Inferior parietal cortex (tissue), 1 donor: ENCODE measurements around the gene COCH.

Experiments
- DNase-seq: peaks from one replicate; pipeline ENCODE4 v3.0.0-alpha.2; 2016; ENCODE audit errors: extremely low spot score

Gene COCH

DNA sequence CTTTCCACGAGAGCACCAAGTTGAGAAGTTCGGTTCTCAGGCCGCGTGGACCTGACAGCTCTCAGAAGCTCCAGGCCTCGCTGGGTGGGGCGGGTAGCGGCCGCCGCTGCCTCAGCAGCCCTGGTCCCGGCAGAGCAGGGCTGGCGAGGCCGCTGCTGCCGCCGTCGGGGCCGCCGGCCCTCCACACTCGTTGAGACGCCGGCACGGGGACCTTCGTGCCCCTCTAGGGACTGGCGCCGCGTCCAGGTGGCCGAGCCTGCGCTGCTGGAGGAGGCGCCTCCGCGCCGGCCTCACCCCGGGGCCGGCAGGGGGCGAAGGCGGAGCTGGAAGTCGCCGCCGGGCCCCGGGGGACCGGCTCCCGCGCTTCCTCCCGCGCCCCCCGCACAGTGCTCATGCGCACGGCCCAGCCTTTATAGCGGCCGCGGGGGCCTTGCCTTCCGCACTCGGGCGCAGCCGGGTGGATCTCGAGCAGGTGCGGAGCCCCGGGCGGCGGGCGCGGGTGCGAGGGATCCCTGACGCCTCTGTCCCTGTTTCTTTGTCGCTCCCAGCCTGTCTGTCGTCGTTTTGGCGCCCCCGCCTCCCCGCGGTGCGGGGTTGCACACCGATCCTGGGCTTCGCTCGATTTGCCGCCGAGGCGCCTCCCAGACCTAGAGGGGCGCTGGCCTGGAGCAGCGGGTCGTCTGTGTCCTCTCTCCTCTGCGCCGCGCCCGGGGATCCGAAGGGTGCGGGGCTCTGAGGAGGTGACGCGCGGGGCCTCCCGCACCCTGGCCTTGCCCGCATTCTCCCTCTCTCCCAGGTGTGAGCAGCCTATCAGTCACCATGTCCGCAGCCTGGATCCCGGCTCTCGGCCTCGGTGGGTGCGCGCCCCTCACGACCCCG, at the start of gene COCH:
TSS of gene COCH (plus strand) at position 440 of the 879 bp plus-strand sequence. CDS start at position 820, 380 bp downstream.
- no peak for DNase-seq

GRCh38 chr14:30826070-30826469, 48.3 kb upstream of the COCH start:
- DNase-seq: no peak

DNA sequence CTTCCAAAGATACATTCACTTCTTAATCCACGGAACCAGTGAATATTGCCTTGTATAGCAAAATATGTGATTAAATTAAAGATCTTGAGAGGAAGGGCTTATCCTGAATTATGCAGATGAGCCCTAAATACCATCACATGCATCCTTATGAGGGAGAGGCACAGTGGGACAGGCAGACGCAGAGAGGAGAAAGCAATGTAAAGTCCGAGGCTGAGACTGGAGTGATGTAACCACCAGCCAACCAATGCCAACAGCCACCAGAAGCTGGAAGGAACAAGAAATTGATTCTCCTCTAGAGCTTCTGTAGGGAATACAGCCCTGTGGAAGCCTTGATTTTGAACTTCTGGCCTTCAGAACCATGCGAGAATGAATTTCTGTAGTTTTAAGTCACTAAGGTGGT, 44.5 kb upstream of the COCH start:
- no peak for DNase-seq

- DNase-seq: no peak
Measured at GRCh38 chr14:30834353-30834752, 40.0 kb upstream of the COCH start.

DNA sequence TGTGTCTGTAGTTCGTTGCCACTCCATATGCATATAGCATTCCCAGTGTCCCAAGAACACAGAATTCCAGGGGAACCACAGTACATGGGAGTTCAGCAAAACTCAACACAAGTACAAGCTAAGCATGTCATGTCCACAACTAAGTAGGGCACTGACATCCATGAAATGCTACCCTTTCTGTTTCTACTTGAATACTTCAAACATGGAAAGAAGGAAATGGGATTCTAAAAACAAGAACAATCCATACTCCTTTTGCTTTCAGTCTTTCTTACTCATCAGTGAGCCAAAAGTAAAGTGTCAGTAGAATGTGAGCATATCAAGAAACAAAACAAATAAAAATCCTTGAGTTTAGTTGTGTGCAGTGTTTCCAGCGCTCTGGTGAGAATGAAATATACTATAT, 36.0 kb upstream of the COCH start:
- no peak for DNase-seq

DNA sequence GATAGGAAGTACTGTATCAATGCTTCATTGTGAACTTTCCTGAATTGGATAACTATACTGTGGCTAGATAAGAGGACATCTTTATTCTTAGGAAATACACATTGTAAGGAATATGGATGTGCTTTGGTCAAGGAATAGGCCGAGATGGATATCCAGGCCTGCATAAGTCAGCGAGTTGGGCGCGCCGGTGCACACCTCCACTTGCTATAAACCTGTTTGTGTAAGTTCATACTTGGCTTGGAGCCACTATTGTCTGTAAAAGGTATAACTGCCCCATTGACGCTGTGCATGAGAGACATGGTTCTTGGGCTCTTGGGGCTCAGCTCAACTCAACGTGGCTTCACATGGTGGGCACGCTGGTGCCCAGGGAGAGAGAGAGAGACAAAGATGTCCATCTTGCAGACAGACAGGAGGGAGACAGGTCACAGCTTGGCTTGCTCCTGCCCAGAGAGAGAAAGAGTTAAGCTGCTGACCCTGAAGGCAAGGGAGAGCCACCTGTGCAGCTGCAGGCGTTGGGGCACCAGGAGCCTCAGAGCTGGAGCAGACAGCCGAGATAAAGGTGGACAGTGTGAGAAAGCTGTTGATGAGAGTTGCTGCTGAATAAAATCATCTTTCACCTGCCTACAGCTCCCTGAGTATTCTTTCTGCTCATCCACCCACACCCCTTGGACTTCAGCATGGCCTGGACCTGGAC, 34.1 kb upstream of the COCH start:
- DNase-seq: no peak

- DNase-seq: no peak
Measured at GRCh38 chr14:30842431-30842830, 31.9 kb upstream of the COCH start.

DNA sequence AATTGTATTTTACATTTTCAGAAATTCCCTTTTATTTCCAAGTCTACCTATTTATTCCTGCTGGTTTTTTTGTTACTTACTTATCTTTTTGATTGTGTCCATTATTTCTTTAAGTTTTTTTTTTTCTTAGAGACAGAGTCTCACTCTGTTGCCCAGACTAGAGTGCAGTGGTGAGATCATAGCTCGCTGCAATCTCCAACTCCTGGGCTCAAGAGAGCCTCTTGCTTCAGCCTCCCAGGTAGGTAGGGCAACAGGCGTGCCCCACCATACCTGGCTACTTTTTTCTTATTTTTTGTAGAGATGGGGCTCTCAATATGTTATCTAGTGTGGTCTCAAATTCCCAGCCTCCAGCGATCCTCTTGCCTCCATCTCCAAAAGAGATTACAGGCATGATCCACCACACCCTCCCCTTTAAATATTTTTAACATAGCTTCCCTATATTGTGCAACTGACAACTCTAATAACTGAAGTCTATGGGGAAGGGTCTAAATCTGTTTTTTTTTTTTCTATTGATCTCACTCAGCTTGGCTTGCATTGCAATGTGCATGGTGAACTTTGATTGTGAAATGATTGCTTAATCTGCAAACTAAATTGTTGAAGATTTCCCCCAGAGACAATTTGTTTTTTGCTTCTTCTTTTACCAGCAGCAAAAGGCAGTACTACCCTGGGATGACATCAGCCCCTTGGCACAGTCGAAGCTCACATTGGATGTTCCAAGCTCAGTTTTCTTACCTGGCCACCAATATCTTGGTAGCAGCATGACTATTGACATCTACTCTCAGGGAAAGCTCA, 25.7 kb upstream of the COCH start:
- no peak for DNase-seq

DNA sequence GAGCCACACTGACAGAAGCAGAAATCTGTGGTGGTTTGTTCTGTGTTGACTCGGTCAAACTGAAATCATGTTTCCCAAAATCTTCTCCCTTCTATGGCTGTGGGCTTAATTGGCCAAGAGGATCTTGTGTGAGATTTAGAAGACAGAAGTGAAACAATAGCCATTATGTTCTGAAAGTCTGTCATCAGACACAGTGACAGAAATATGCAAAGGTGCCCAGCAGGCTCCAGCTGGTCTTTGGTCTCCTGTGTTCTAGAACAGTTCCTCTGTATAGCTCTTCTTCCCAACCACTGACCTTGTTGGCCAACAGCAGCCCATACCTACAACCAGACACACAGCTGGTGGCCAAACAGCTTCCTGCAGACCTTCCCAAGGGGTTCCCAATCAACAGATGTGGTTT, 25.0 kb upstream of the COCH start:
- DNase-seq: no peak

GRCh38 chr14:30849983-30850382, 24.4 kb upstream of the COCH start:
- DNase-seq: no peak

GRCh38 chr14:30853946-30854345, 20.4 kb upstream of the COCH start:
- DNase-seq: no peak

GRCh38 chr14:30854492-30854891, 19.9 kb upstream of the COCH start:
- no peak for DNase-seq

DNA sequence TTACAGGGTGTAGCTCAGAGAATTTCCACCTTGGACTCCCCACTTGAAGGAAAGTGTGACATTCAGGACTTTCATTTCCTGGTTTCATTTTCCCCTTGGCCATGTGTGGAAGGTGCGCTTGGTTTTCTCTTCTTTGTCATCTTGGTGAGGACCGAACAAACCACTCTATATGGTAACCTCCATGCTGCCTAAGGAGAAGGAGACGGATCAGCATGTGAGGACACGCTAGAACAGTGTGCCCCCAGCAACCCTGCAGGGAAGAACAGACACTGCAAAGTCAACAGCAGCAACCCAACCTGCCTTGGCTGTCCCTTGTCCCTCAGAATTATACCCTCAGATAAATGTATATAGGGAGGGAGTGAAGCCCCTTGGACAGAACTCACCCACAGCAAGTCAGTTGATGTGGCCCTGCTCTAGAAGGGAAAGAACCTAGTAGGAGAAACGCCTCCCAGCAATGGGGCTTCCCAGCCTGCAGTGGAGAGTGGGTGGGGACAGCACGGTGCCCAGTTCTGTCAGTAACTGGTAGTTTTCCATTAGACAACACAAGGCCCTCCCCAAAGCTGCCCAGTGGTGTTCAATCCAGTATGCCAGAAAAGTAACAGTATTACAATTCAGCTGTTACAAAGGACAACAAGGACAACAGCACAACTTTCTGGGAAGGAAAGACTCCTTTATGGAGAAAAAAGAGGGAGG, 18.9 kb upstream of the COCH start:
- DNase-seq: no peak

GRCh38 chr14:30861200-30861599, 13.2 kb upstream of the COCH start:
- no peak for DNase-seq

DNA sequence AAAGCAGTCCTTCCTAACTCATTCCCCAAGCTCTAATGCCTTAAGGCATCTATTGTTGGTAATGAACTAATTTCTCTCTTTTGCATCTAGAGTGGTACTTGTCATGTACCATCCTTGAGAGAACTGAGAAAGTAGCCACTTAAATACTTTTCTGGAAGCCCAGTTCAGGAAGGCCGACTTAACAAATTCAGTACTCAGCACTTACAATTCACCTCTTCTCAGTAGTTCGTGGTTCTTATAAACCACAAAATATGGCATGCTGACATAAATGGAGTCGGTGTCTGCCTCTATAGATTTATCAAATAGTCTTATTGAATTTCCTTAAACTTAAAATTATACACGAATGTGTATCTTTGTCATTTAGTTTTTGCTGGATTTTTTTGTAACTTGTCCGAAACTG, 9.4 kb upstream of the COCH start:
- DNase-seq: no peak

- DNase-seq: no peak
Measured at GRCh38 chr14:30868736-30869135, 5.6 kb upstream of the COCH start.

DNA sequence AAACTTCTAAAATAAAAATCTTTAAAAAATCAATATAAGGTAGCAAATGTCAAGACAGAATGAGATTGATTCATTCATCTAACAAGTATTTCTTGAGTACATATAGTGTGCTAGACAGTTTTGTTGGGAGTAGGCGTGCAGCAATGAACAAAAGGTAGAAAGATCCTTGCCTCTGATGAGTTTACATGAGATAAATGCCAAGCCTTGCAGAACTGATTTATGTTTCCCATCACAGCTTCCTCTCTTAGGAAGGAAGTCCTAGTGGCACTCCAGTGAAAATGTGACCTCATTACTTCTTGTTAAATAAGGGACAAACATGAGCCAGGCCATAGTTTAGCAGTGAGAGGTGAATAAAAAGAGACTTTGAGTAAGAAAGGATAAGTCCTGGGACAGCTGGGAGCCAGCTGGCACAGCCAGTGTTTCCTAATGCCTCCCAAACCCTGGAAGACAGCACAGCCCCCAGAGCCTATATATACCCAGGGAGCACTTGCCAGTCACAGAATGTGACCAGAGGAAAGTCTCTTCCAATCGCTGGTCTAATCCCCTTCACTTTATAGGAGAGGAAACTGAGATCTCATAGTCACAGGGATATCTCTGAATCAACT, 4.7 kb upstream of the COCH start:
- no peak for DNase-seq

DNA sequence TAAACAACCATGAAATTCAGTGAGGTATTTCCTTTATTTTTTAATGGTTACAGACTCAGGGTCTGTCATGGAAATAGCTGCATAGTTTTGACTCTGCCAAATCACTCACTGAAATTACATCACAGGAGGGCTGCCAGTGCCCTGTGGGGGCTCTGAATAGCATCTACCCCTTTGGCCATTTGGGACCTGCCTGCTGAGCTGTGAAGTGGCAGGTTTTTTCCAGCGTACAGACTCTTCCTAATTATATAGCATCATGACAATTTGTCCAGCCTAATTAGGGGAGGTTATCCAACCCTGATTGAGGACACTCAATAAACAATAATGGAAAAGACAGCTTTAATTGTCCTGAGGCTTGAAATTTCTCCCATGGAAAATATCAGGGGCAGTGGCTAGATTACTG, 1.8 kb upstream of the COCH start:
- DNase-seq: no peak

- DNase-seq: no peak
Measured at GRCh38 chr14:30873308-30874119, 845 bp upstream of the COCH start.

DNA sequence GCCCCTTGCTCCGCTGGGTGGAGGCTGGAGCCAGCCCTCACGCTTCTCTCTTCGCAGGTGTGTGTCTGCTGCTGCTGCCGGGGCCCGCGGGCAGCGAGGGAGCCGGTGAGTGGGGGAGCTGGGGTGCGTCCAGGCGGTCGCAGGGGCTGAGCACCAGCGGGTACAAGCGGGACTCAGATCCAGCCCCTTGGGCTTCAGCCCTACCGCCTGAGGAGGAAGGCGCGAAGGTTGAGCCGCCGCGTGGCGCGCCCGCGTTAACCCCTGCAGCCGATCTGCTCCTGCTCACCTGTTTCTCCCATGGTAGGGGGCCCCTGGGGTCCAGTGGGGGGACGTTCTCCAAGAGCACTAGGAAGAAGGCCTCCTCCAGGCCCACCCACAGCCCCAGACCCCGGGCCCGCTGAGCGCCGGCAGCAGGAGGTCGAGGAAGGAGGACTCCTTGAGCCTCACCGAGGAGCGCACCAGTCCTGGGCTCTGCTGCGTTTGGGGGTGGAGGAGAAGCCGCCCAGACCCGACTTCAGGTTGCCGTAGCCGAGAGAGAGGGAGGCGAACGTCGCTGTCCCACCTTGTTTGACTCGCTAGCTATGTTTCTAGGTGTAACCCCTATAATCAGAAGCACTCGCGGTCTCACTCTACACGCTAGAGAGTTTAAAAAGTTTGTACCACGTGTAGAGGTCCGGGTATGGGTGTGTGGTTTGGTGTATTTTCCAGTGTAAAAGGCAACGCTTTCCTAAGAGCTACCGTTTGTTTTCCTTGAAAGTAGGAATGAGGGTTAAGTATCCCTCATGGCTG, 834 bp downstream of the COCH start:
- DNase-seq: no peak
